ENCODE measurements around the gene PYHIN1.
A peak's percentile ranks its signal among the peaks of the same experiment; 100 is the strongest.
"Not testable (repeated sequence)": the region's sequence is repeated elsewhere in the genome, so short reads cannot be mapped to it uniquely, and the experiment has no call there.

PYHIN1 gene

DNA sequence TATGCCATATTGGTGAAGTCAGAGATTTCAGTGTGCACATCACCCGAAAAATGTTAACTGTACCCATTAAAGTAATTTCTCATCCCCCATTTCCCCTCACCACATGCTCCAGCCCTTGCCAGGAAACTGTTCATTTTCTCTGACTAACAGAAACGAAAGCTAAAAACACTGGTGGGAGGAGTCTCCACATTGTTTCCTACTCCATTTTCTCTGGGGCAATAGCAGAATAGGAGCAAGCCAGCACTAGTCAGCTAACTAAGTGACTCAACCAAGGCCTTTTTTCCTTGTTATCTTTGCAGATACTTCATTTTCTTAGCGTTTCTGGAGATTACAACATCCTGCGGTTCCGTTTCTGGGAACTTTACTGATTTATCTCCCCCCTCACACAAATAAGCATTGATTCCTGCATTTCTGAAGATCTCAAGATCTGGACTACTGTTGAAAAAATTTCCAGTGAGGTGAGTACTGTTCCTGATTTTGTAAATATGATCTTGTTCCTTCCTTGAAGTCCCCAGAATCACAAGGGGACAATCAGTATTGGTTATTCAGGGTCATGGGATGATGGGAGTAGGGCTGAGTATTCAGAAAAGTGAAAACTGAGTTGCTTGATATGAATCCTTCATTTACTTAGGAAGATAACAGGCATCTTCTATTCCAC lies 78.5 kb downstream of the PYHIN1 start, which contains the start of gene IFI16:
Gene IFI16 (plus strand): TSS at position 204 of the 658 bp plus-strand sequence. CDS start 4,774 bp downstream, outside the sequence.
- H2AFZ ChIP-seq (ENCODE audit: low read length), result no peak within 1 kb of the TSS
- H3K9ac ChIP-seq (ENCODE audit: low read length), result peak within 1 kb of the TSS; percentile 99
- peaks cover 8% of the 10 kb centered on the region; the same call in 1 of the 2 replicates for H3F3A ChIP-seq (ENCODE audit: insufficient read depth, low read length)
- H4K20me1 ChIP-seq (ENCODE audit: insufficient read depth, low read length), result no peaks in the 10 kb centered on the region
- peaks cover 64% of the 10 kb centered on the region for H3K4me1 ChIP-seq (ENCODE audit: insufficient read depth, low read length, severe bottlenecking)
- H3K27me3 ChIP-seq (ENCODE audit: insufficient read depth, low read length), result no peaks in the 10 kb centered on the region
- peaks cover 24% of the 10 kb centered on the region; the same call in 1 of the 2 replicates for H3K36me3 ChIP-seq (ENCODE audit: insufficient read depth, low read length)
- peaks cover 42% of the 10 kb centered on the region for H3K79me2 ChIP-seq (ENCODE audit: insufficient read depth, low read length)
- no peaks in the 10 kb centered on the region for H3K9me2 ChIP-seq (ENCODE audit: low read depth, low read length)
- peak within 1 kb of the TSS; percentile 91 for H3K4me2 ChIP-seq (ENCODE audit: low read length)
- TF ChIP-seq EZH2 (IDR thresholded peaks at IDR 0.05; ENCODE audit: borderline replicate concordance, low read length), result no peak
- TF ChIP-seq, protein P1, sequence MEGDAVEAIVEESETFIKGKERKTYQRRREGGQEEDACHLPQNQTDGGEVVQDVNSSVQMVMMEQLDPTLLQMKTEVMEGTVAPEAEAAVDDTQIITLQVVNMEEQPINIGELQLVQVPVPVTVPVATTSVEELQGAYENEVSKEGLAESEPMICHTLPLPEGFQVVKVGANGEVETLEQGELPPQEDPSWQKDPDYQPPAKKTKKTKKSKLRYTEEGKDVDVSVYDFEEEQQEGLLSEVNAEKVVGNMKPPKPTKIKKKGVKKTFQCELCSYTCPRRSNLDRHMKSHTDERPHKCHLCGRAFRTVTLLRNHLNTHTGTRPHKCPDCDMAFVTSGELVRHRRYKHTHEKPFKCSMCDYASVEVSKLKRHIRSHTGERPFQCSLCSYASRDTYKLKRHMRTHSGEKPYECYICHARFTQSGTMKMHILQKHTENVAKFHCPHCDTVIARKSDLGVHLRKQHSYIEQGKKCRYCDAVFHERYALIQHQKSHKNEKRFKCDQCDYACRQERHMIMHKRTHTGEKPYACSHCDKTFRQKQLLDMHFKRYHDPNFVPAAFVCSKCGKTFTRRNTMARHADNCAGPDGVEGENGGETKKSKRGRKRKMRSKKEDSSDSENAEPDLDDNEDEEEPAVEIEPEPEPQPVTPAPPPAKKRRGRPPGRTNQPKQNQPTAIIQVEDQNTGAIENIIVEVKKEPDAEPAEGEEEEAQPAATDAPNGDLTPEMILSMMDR (IDR thresholded peaks at IDR 0.05; ENCODE audit: low read length), result no peak
- peak within 1 kb of the TSS; percentile 96 for H3K4me3 ChIP-seq (ENCODE audit: low read depth, low read length, poor library complexity, severe bottlenecking)
- H3K27ac ChIP-seq (ENCODE audit: low read depth, low read length, poor library complexity, severe bottlenecking), result peak within 1 kb of the TSS; percentile 86
- H3K9me3 ChIP-seq (ENCODE audit: low read length), result no peaks in the 10 kb centered on the region

DNA sequence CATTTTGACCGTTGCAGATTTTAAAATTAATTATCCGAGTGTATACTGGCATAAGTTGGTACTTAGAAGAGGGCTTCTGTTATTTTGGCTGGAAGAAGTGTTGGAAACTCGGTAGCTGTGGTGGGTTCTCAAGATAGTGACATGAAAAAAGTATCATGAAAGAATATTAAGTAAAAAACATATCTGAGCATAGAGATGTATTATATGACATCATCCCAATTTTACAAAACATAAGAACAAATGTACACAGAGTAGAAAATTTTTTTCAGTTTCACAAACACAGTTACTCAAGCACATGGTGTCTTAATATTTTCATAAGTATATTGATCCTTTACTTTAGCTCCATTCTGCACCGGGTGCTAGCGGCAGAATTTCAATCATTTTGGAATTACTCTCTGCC lies 79.0 kb downstream of the PYHIN1 start:
- peaks cover 8% of the 10 kb centered on the region; the same call in 1 of the 2 replicates for H3F3A ChIP-seq (ENCODE audit: insufficient read depth, low read length)
- H3K9ac ChIP-seq (ENCODE audit: low read length), result peak overlapping the region; percentile 99
- H3K9me3 ChIP-seq (ENCODE audit: low read length), result no peaks in the 10 kb centered on the region
- peak overlapping the region; percentile 91 for H3K4me2 ChIP-seq (ENCODE audit: low read length)
- peaks cover 29% of the 10 kb centered on the region; the same call in 1 of the 2 replicates for H3K36me3 ChIP-seq (ENCODE audit: insufficient read depth, low read length)
- H3K79me2 ChIP-seq (ENCODE audit: insufficient read depth, low read length), result peaks cover 42% of the 10 kb centered on the region
- peaks cover 69% of the 10 kb centered on the region for H3K4me1 ChIP-seq (ENCODE audit: insufficient read depth, low read length, severe bottlenecking)
- no peak for TF ChIP-seq EZH2 (IDR thresholded peaks at IDR 0.05; ENCODE audit: borderline replicate concordance, low read length)
- TF ChIP-seq, protein P1 (IDR thresholded peaks at IDR 0.05; ENCODE audit: low read length), result no peak
- peak overlapping the region; percentile 96 for H3K4me3 ChIP-seq (ENCODE audit: low read depth, low read length, poor library complexity, severe bottlenecking)
- no peak overlapping the region for H2AFZ ChIP-seq (ENCODE audit: low read length)
- H4K20me1 ChIP-seq (ENCODE audit: insufficient read depth, low read length), result no peaks in the 10 kb centered on the region
- H3K9me2 ChIP-seq (ENCODE audit: low read depth, low read length), result no peaks in the 10 kb centered on the region
- H3K27ac ChIP-seq (ENCODE audit: low read depth, low read length, poor library complexity, severe bottlenecking), result peak overlapping the region; percentile 86
- no peaks in the 10 kb centered on the region for H3K27me3 ChIP-seq (ENCODE audit: insufficient read depth, low read length)

DNA sequence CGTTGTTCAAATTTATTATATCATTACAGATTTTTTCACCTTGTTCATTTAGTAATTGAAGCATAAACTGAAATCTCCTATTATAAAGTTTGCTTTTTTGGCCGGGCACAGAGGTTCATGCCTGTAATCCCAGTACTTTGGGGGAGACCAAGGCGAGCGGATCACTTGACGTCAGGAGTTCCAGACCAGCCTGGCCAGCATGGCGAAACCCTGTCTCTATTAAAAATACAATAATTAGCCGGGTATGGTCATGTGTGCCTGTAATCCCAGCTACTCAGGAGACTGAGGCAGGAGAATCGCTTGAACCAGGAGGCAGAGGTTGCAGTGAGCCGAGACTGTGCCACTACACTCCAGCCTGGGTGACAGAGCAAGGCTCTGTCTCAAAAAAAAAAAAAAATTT lies 79.6 kb downstream of the PYHIN1 start:
- H4K20me1 ChIP-seq (ENCODE audit: insufficient read depth, low read length); H3K9me2 ChIP-seq (ENCODE audit: low read depth, low read length); H3K27me3 ChIP-seq (ENCODE audit: insufficient read depth, low read length); H2AFZ ChIP-seq (ENCODE audit: low read length); H3F3A ChIP-seq (ENCODE audit: insufficient read depth, low read length); H3K9me3 ChIP-seq (ENCODE audit: low read length): not testable (repeated sequence)
- Histone ChIP-seq H3K79me2 (ENCODE audit: insufficient read depth, low read length) (peaks cover 42% of the 10 kb centered on the region), H3K4me3 (ENCODE audit: low read depth, low read length, poor library complexity, severe bottlenecking) (peak overlapping the region; percentile 96), H3K4me2 (ENCODE audit: low read length) (peak overlapping the region; percentile 91), H3K27ac (ENCODE audit: low read depth, low read length, poor library complexity, severe bottlenecking) (peak overlapping the region; percentile 86), H3K4me1 (ENCODE audit: insufficient read depth, low read length, severe bottlenecking) (peaks cover 68% of the 10 kb centered on the region), H3K36me3 (ENCODE audit: insufficient read depth, low read length) (peaks cover 36% of the 10 kb centered on the region; the same call in 1 of the 2 replicates), H3K9ac (ENCODE audit: low read length) (peak overlapping the region; percentile 99)

All from OCI-LY1 (cell line).